EH (cell line): ENCODE results near the gene BCAR1.
"Not testable (repeated sequence)": the region's sequence is repeated elsewhere in the genome, so short reads cannot be mapped to it uniquely, and the experiment has no call there.

Experiments used
- DNase-seq: peaks from one replicate; pipeline ENCODE4 v3.0.0-alpha.2; 2015; ENCODE audit warnings: low read depth

The BCAR1 gene

GRCh38 chr16:75271441-75272096, 20.1 kb upstream of the BCAR1 start:
- no peak for DNase-seq

- DNase-seq = not testable (repeated sequence)
These were observed 17.9 kb upstream of the BCAR1 start for GRCh38 chr16:75269358-75269757.

- peak; percentile 71 for DNase-seq
These were observed 16.3 kb upstream of the BCAR1 start for GRCh38 chr16:75267631-75268264.

- no peak for DNase-seq
These were observed 15.6 kb upstream of the BCAR1 start for GRCh38 chr16:75266738-75267630.

DNA sequence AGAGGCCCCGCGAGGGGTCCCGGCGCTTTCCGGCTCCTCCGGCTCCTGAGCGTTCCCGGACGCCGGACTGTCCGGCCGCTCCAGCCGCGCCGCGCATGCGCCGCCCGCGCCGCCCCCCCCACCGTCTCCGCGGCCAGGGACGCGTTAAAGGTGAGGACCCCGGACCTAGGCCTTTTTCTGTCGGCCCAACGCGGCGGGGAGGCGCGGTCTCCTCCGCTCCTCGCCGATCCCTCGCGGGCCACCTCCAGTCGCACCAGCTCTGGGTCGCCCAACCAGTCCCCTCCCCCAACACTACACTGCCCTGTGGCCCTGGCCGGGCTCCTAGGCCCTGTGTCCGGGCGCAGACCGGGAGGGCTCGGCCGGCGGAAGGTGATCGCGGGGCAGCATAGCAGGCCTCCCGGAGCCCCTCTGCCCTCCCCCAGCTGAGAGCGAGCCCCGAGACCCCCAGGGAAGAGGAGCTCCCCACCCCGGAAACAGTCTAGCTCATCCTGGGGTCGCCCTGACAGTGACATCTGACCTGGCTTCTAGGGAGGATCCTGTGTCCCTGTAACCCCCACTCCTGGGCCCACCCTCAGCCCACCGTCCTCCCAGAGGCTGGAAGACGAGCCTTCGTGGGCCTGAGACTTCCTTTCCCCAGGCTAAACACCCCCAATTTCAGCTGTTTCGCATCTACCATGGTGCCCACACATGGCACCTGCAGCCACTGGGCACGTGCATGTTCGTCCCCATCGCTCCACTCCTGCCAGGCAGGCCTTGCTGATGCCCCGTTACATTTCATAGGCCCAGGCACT, 14.7 kb upstream of the BCAR1 start:
- peak; percentile 82 for DNase-seq

DNA sequence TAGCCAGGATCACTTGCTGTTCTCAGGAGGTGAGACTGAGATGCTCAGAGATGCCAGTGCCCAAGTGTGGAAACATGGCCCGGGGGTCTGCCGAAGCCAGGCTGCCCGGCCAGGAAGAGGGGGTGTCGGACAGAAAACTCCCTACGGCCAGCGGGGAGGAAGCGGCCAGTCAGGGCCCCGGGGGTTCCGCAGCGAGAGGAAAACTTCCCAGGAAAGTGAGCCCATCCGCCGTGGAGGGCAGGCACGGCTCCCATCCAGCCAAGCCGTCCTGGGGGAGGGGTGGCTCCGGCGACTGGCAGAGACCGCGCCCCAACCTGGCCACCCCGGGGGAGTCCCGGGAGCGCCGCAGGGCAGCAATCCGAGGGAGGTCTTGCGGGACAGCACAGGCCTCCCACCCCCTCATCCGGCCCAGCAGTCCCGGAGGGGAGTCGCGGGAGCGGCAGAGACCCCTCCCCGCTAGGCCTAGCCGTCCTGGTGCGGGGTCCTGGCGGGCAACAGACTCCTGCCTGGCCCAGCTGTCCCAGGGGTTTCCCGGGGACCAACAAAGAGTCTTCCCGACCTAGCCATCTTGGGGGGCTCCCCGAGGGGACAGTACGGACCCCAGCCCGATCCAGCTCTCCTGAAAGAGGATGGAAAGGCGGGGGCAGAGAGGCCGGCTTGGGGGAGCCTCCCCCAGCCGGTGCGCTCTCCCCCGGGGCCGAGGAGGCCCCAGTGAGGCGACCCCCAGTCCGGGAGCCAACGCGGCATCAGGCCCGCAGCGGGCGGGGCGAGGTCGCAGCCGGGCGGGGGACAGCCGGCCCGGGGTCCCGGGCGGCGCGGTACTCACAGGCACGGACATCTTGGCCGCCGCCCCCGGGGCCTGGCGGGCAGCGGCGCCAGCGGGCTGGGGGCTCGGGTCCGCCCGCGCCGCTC, 13.8 kb upstream of the BCAR1 start:
- DNase-seq = no peak

DNA sequence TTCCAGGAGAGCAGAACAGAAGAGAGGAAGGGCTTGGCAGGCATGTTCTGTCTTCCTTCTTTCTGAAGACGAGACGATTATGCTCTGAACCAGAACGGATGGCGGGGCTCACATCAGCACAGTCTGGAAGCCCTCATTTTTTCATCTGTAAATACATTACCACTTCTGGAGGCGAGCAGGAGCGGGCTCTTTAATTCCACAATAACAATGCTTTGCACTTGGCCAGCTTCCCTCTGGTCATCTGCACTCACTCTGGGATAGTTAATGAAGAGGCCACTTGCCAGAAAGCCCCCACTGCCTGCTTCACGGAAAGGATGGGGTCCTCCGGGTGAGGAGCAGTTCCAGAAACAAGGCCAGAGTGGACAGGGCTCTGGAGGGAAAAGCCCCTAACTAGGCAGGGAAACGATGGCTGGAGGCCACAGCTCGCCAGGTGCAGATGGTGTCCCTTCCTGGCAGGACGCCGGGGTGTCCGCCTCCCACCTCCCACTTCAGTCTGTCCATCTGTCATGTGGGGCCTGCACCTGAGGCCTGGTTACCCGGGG, 13.1 kb upstream of the BCAR1 start:
- DNase-seq = peak; percentile 64

DNA sequence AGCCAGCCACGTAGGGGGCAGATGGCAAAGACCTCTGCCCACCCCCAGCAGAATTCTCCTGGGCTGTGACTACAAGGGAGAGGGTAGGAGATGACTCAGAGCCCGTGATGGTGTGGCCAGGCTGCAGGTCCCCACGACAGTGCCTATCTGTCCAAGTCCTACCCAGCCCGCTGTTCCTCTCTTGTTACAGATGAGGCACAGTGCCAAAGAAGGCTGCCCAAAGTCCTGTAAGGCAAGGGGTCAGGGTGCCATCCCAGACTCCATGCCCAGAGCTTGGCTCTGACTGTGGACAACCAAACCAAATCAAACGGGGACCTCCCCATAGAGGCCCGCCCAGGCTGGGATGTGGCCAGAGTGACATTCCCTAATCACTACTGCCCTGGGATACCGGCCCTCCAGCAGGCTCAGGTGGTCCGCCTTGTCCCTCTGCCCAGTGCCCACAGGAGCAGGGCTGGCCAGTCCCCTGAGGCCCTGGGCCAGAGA, 12.6 kb upstream of the BCAR1 start:
- peak; percentile 68 for DNase-seq

DNA sequence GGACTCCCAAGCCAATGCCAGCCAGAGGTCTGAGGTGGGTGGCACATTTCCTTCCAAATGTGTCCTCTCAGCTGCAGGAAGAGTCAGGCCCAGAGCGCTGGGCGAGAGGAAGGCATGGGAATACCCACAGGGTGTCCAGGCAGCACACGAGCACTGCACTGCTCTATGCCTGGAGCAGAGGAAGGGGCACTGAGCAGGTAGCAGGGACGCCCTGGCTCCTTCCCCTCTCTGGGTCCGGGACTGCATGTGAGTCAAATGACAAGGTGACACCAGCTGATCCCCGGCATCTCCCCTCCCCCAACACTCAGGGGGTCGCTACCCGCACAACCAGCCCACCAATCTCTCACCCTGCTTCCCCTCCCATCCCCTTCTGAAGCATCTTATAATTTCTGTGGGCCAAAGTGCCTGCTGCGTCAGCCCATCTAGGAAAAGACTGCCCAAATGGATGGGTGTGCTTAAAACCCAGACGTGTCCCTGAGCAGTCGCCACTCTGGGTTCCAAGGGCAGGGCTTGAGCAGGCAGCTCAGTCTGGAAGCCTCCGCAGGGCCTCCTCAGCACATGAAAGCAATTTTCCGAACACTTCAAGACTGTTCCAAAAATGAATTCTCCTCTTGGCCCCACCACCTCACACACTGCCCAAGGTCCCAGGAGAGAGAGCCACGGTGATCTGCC, 12.0 kb upstream of the BCAR1 start:
- no peak for DNase-seq

DNA sequence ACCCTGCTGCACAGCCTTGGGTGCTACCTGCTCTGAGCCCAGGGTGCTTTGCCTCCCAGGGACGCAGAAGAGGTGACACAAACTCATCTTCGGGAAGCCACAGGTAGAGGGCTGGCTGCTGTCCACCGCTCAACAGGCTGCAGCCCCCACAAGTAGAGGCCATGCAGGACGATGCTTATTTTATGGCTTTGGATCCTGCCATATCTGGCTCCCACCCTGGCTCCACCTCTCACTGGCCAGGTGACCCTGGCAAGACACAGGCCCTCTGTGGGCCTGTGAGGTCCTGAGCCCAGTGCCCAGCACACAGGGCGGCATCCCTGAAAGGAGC, 11.3 kb upstream of the BCAR1 start:
- no peak for DNase-seq

DNA sequence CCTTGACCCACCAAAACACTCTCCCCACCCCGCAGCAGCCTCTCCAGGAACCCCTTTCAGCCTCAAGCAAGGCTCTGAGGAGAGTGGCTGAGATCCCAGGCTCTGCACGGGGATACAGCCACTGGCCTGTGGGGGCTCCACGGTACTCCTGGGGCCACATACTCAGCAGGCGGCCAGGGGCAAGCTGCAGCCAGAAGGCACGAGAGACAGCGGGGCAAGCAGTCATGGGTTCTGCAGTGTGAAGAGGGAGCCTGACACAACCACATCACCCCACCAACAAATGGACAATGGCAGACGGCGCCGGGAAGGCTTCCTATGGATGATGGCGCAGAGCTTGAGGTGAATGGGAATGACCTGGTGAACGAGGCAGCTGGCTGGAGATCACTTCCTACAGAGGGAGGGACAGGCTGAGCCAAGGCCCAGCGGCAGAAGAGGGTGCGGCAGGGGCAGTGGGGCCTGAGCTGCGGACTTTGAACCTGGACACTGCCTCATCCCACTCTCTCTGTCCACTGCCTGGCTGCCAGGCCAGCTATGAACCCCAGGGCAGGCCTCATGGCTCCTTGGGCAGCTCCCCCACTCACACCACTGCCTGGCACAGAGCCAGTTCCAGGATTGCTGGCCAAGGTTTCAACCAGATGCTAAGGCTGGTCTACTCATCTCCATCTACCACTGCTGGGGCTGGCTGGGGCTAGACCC, 10.8 kb upstream of the BCAR1 start:
- DNase-seq = no peak

DNA sequence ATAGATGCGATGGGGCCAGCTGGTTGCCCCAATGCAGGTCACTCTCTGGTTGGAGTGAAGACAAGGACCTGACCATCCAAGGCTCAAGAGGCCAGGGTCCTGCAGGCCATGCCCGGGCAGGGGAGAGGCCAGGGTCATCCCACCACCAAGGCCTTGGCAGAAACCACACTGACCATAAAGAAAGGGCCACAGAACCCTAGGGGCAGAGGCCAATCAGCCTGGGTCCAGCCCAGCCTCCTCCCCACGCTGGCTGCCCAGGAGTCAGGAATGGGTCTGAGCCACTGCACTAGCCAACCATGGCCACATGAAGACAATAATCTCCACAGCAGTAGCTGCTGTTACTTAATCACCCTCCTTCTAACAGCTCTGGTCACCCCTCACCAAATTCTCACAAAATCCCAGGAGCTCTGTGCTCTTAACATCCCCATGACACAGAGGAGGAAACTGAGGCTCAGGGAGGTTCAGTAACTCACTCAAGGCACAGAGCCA, 10.2 kb upstream of the BCAR1 start:
- no peak for DNase-seq

DNA sequence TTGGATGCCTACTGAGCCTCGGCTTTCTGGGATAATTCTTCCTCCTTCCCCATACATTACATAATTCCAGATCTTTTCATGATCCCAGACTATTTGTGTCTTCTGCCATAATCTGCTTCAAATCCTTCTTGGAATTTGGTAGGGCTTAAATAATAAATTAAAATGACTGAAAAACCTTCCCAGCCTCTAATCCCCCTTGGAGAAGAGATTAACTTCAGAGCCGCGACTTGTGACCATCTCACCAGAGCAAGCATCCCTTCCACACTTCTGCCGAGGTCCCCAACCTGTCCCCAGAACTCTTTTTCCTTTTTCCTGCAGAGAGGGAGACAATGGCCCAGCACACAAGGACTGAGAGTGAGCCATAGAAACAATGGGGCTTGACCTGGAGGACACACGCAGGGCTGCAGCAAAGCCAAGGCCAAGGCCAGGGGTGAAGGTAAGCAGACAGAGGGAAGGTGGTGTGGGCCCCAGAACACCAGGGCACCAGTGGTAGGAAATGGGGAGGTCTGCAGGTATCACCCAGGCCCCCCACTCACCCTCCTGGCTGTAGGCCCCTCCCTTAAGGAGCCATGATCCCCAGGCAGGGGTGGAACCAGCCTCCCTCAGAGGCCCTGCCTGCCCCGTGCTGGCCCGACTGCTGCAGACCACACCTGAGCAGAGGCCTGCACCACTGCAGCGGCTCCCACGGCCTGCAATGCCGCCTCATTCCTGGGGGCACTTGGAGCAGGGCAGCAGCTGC, 9.6 kb upstream of the BCAR1 start:
- no peak for DNase-seq

- DNase-seq = no peak
These were observed 7.3 kb upstream of the BCAR1 start for GRCh38 chr16:75258807-75259141.

DNA sequence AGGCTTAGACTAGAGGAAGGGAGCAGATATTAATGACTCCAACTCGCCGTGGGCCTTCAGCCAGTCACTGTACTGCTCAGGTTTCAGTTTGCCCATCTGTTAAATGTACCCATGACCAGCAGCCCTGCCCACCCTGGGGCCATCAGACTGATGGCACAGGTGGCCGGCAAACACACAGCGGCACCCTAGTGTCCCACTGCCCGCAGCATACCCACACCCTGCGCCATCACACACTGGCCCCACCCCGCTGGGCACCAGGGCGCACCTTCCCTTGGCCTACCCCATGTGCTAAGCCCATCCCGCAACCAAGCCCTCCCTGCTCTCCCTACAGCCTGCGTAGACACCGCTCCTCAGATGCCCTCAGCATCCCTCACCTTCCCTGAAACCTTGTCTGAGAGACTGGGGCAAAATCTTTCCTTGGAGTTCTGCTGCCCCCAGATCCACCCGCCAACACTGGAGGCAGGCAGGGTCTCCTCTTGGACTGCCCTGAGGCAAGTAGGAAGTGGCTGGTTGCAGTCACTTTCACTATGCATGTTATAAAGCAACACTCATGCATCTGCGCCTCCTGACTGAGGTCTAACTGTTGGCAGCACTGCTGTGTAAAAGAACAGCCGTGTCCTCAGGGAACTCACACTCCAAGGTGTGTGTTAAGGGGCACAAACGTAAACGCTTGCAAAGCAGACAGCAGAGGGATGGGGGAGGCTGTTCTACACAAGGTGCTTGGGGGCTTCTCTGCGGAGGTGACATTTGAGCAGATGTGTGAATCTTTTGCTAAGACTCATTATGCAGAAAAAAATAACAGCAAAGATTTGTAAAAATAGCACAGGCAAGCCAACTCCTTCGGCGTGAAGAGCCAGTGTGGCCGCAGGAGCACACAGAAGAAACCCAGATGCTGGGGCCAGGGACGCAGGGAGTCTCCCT, 6.7 kb upstream of the BCAR1 start:
- DNase-seq = peak; percentile 64

- DNase-seq = peak; percentile 75
These were observed 5.4 kb upstream of the BCAR1 start for GRCh38 chr16:75256696-75257343.

DNA sequence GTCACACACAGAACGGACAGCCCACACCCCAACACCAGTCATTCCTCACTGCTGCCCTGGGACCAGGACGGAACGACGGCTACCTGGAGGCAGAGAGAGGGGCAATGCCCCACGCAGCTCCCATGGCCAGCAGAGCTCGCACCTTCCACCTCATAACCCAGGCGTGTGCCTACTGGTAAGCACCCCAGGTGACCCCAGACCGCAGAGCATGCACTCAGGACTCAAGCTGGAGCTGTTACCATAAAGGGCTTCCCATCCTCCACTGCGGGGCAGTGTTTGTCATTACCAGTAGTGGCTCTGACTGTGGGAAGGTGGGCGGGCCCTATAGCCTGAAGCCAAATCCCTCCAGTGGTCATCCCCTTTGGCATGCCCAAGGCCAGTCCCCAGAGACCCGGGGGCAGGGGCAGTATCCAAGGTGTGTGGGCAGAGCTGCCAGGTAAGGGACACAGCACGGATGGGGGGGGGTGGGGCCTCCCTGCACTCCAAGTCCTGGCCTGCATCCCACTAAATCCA, 4.7 kb upstream of the BCAR1 start:
- DNase-seq = peak; percentile 49
